Measurements from ENCODE around the gene MBNL2. TPM values are rescaled to one million over a fixed set of nuclear protein-coding genes. Genes with fewer than 3 reads are reported as not detected.

The MBNL2 gene
- total RNA-seq, 1 experiment from 2014 or later, result 0.85 TPM

GRCh38 chr13:97311956-97312355 is 89.8 kb downstream of the MBNL2 start:
- no peak overlapping the region for H3K27ac Mint-ChIP-seq
- DNase-seq (ENCODE audit: low spot score) (no peak), ATAC-seq (no peak)
- CTCF ChIA-PET, result no interaction called here
- no peak for TF ChIP-seq RORB (CRISPR knock-in tag; IDR thresholded peaks at IDR 0.05)
- no peaks in the 10 kb centered on the region; the same call in 1 of the 2 replicates for H3K27me3 Mint-ChIP-seq (ENCODE audit: low read depth)
- POLR2A ChIA-PET, result no interaction called here
- no peak overlapping the region for H3K4me3 Mint-ChIP-seq
- H3K4me1 Mint-ChIP-seq, result peaks cover 14% of the 10 kb centered on the region
- H3K9me3 Mint-ChIP-seq, result no peaks in the 10 kb centered on the region; the same call in 1 of the 2 replicates
- no peaks in the 10 kb centered on the region for H3K36me3 Mint-ChIP-seq

GRCh38 chr13:97313551-97314260 is 91.6 kb downstream of the MBNL2 start:
- ChIA-PET POLR2A (no interaction called here), CTCF (no interaction called here)
- no peak for ATAC-seq
- Mint-ChIP-seq H3K4me3 (no peak overlapping the region), H3K4me1 (peaks cover 2% of the 10 kb centered on the region), H3K27me3 (ENCODE audit: low read depth) (no peaks in the 10 kb centered on the region; the same call in 1 of the 2 replicates), H3K36me3 (no peaks in the 10 kb centered on the region), H3K9me3 (no peaks in the 10 kb centered on the region; the same call in 1 of the 2 replicates), H3K27ac (no peak overlapping the region)
- DNase-seq (ENCODE audit: low spot score), result no peak
- TF ChIP-seq GABPB1 (CRISPR knock-in tag; IDR thresholded peaks at IDR 0.05), result no peak
- TF ChIP-seq, protein P1, sequence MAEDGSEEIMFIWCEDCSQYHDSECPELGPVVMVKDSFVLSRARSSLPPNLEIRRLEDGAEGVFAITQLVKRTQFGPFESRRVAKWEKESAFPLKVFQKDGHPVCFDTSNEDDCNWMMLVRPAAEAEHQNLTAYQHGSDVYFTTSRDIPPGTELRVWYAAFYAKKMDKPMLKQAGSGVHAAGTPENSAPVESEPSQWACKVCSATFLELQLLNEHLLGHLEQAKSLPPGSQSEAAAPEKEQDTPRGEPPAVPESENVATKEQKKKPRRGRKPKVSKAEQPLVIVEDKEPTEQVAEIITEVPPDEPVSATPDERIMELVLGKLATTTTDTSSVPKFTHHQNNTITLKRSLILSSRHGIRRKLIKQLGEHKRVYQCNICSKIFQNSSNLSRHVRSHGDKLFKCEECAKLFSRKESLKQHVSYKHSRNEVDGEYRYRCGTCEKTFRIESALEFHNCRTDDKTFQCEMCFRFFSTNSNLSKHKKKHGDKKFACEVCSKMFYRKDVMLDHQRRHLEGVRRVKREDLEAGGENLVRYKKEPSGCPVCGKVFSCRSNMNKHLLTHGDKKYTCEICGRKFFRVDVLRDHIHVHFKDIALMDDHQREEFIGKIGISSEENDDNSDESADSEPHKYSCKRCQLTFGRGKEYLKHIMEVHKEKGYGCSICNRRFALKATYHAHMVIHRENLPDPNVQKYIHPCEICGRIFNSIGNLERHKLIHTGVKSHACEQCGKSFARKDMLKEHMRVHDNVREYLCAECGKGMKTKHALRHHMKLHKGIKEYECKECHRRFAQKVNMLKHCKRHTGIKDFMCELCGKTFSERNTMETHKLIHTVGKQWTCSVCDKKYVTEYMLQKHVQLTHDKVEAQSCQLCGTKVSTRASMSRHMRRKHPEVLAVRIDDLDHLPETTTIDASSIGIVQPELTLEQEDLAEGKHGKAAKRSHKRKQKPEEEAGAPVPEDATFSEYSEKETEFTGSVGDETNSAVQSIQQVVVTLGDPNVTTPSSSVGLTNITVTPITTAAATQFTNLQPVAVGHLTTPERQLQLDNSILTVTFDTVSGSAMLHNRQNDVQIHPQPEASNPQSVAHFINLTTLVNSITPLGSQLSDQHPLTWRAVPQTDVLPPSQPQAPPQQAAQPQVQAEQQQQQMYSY (CRISPR knock-in tag; IDR thresholded peaks at IDR 0.05), result no peak
- TF ChIP-seq, protein P2, sequence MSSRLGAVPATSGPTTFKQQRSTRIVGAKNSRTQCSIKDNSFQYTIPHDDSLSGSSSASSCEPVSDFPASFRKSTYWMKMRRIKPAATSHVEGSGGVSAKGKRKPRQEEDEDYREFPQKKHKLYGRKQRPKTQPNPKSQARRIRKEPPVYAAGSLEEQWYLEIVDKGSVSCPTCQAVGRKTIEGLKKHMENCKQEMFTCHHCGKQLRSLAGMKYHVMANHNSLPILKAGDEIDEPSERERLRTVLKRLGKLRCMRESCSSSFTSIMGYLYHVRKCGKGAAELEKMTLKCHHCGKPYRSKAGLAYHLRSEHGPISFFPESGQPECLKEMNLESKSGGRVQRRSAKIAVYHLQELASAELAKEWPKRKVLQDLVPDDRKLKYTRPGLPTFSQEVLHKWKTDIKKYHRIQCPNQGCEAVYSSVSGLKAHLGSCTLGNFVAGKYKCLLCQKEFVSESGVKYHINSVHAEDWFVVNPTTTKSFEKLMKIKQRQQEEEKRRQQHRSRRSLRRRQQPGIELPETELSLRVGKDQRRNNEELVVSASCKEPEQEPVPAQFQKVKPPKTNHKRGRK (CRISPR knock-in tag; IDR thresholded peaks at IDR 0.05; ENCODE audit: borderline replicate concordance), result no peak
- no peak for TF ChIP-seq USF2 (CRISPR knock-in tag; IDR thresholded peaks at IDR 0.05)
- no peak for TF ChIP-seq TEAD1 (CRISPR knock-in tag; IDR thresholded peaks at IDR 0.05)
- TF ChIP-seq, protein P3, sequence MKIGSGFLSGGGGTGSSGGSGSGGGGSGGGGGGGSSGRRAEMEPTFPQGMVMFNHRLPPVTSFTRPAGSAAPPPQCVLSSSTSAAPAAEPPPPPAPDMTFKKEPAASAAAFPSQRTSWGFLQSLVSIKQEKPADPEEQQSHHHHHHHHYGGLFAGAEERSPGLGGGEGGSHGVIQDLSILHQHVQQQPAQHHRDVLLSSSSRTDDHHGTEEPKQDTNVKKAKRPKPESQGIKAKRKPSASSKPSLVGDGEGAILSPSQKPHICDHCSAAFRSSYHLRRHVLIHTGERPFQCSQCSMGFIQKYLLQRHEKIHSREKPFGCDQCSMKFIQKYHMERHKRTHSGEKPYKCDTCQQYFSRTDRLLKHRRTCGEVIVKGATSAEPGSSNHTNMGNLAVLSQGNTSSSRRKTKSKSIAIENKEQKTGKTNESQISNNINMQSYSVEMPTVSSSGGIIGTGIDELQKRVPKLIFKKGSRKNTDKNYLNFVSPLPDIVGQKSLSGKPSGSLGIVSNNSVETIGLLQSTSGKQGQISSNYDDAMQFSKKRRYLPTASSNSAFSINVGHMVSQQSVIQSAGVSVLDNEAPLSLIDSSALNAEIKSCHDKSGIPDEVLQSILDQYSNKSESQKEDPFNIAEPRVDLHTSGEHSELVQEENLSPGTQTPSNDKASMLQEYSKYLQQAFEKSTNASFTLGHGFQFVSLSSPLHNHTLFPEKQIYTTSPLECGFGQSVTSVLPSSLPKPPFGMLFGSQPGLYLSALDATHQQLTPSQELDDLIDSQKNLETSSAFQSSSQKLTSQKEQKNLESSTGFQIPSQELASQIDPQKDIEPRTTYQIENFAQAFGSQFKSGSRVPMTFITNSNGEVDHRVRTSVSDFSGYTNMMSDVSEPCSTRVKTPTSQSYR (CRISPR knock-in tag; IDR thresholded peaks at IDR 0.05), result no peak
- no peak for TF ChIP-seq ZNF423 (CRISPR knock-in tag; IDR thresholded peaks at IDR 0.05)
- TF ChIP-seq ZMAT4 (CRISPR knock-in tag; IDR thresholded peaks at IDR 0.05), result no peak
- TF ChIP-seq, protein P4, sequence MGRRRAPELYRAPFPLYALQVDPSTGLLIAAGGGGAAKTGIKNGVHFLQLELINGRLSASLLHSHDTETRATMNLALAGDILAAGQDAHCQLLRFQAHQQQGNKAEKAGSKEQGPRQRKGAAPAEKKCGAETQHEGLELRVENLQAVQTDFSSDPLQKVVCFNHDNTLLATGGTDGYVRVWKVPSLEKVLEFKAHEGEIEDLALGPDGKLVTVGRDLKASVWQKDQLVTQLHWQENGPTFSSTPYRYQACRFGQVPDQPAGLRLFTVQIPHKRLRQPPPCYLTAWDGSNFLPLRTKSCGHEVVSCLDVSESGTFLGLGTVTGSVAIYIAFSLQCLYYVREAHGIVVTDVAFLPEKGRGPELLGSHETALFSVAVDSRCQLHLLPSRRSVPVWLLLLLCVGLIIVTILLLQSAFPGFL (CRISPR knock-in tag; IDR thresholded peaks at IDR 0.05; ENCODE audit: borderline replicate concordance), result no peak
- no peak for TF ChIP-seq ETV6 (CRISPR knock-in tag; IDR thresholded peaks at IDR 0.05)
- TF ChIP-seq NFATC4 (CRISPR knock-in tag; IDR thresholded peaks at IDR 0.05), result no peak
- no peak for TF ChIP-seq MLX (CRISPR knock-in tag; IDR thresholded peaks at IDR 0.05)
- TF ChIP-seq SP1 (CRISPR knock-in tag; conservative IDR thresholded peaks at IDR 0.05), result no peak
- TF ChIP-seq, protein P5, sequence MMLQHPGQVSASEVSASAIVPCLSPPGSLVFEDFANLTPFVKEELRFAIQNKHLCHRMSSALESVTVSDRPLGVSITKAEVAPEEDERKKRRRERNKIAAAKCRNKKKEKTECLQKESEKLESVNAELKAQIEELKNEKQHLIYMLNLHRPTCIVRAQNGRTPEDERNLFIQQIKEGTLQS (CRISPR knock-in tag; conservative IDR thresholded peaks at IDR 0.05), result no peak
- no peak for TF ChIP-seq ZNF219 (CRISPR knock-in tag; IDR thresholded peaks at IDR 0.05; ENCODE audit: borderline replicate concordance)
- TF ChIP-seq ZNF232 (CRISPR knock-in tag; IDR thresholded peaks at IDR 0.05), result no peak
- no peak for TF ChIP-seq ZNF121 (CRISPR knock-in tag; IDR thresholded peaks at IDR 0.05)
- no peak for TF ChIP-seq GRHL2 (CRISPR knock-in tag; IDR thresholded peaks at IDR 0.05; ENCODE audit: insufficient replicate concordance, severe bottlenecking)
- TF ChIP-seq ZNF396 (CRISPR knock-in tag; IDR thresholded peaks at IDR 0.05; ENCODE audit: borderline replicate concordance), result no peak
